Measurements from ENCODE around the gene TMEM147.

- TF ChIP-seq, protein P1, sequence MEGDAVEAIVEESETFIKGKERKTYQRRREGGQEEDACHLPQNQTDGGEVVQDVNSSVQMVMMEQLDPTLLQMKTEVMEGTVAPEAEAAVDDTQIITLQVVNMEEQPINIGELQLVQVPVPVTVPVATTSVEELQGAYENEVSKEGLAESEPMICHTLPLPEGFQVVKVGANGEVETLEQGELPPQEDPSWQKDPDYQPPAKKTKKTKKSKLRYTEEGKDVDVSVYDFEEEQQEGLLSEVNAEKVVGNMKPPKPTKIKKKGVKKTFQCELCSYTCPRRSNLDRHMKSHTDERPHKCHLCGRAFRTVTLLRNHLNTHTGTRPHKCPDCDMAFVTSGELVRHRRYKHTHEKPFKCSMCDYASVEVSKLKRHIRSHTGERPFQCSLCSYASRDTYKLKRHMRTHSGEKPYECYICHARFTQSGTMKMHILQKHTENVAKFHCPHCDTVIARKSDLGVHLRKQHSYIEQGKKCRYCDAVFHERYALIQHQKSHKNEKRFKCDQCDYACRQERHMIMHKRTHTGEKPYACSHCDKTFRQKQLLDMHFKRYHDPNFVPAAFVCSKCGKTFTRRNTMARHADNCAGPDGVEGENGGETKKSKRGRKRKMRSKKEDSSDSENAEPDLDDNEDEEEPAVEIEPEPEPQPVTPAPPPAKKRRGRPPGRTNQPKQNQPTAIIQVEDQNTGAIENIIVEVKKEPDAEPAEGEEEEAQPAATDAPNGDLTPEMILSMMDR (IDR thresholded peaks at IDR 0.05) = no peak
- no peak for TF ChIP-seq POLR2A (IDR thresholded peaks at IDR 0.05)
Measured at GRCh38 chr19:35524181-35524837, 21.1 kb upstream of the TMEM147 start.

Data from uterus (tissue), 2 donors.